NCI-H748 (cell line): ENCODE results near the gene CARD10.
"Not testable (repeated sequence)": the region's sequence is repeated elsewhere in the genome, so short reads cannot be mapped to it uniquely, and the experiment has no call there.

Experiments used
- DNase-seq: peaks from one replicate; lab custom pipeline; 2025; ENCODE audit not compliant: unreplicated experiment; lab: John Stamatoyannopoulos, UW

Gene CARD10

DNA sequence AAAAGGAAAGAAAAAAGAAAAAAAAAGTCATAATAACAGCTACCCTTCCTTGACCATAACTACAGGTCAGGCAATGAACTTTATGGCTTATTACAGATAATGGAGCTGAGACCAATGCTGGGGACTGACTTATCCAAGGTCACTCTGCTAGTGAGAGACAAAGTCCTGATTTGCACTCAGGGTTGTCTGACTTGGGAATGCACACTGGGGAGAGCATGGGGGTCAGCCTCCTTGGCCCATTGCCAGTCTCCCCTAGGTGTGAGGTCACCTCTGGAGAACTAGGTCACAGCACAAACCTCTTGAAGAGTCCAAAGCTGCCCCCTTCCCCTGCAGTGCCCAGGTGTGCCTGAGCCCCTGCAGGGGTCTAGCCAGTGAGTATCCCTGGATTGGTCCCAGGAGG is 35.8 kb upstream of the CARD10 start:
- no peak for DNase-seq

DNA sequence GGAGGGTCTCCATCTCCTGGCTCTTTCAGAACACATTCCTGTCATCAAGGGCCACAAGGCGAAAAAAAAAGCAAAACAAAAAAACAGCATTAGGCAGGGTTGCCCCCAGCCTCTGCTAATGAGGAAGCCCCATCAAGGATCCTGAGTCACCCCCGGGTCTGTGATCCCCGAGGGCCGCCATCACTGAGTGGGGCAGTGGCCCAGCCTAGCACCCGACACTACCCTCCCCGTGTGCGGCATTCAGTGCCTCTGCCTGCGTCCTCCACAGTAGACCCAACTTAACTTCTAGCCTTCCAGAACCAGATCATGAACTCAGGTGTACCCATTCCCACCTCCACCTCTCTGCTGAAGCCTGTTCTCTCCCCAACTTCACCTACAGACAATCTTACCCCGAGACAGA is 34.5 kb upstream of the CARD10 start:
- no peak for DNase-seq

DNA sequence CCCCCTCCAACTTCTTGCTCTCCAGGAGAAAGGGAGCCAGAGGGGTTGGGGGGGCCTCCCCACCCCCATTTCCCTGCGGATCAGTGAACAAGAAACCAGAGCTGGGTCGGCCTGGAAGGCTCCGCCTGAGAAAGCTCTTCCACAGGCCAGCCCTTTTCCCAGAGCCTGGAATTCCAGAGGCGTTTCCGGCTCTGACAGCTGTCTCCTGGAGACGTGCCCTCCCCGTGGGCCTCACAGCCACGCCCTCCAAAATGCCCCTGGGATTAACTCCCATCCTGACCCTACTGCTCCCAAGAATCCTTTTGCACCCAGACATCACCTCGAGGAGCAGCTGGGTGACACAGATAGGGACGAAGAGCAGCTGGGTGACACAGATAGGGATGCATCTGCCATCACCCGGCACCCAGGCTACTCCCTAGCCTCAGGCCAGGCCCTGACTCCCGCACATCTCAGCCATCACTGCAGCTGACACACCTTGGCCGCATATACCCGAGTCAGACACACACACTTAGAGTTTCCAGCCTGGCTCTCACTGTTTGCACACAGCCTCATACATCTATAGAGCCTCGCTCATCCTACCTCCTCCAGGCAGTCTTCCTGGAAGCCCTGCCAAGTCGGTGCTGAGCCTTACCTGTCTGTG is 33.4 kb upstream of the CARD10 start:
- no peak for DNase-seq

DNA sequence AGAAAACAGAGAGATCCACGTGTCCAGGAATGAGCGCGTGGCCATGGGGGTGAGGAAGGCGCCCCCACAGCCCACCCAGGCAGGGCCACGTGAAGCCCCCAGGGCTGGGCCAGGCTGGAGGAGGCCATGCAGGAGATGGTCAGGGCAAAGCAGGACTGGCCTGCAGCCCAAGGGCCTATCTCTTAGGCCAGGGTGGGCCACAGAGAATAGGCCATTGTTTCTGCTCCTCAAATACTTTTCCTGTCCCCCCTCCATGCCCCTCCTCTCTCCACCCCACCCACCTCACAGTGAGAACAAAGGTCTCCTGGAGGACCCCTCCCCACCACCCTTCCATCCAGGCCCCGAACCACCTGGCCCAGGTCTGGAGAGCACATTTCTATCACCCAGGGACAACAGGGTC is 32.8 kb upstream of the CARD10 start:
- DNase-seq: no peak

DNA sequence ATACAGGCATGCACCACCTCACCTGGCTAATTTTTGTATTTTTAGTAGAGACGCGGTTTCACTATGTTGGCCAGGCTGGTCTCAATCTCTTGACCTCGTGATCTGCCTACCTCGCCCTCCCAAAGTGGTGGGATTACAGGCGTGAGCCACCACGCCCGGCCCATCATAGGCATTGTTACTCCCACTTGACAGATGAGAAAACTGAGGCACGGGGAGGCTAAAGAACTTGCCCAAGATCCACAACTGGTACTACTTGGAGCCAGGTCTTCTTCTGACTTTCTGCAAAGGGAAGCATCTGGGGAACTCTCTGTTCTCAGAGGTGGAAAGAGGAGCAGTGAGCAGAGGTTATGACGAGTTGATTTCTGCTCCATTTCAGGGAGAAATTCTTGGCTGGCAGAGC is 31.7 kb upstream of the CARD10 start:
- not testable (repeated sequence) for DNase-seq

DNA sequence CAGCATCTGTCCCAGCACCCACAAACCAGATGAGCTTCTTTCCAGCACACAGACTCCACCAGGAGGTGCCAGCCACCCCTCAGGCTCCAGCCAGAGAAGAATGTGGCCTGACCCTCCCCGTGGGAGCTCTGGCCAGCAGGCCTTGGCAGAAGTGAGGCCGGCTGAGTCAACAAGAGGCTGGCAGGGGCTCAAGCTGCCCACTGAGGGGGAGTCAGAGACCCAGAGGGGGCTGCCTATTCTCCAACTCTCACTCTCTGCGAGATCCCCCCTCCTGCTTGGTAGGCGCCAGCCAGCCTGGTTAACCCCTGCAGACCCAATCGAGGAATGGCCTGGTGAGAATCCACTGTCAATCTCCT is 30.5 kb upstream of the CARD10 start:
- no peak for DNase-seq

DNA sequence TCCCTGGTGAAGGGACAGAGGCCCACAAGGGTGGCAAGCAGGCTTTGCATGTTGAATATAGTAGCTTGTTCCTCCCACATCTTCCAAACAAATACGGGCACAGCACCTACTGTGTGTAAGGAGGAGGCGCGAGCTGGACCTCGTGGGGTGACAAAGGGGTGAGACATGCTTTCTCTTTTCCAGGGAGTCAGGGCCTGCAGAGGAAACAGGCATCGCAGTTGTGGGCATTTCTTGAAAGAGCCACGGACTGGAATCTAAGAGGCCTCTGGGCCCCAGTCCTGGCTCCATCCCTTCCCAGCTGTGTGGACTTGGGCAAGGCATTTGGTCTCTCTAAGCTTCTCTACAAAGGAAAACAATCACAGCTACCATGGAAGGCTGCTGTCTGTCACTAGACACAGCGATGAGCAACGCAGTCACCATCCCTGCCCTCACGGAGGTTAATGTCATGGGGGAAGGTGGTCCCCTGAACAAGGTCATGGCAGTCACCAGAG is 28.1 kb upstream of the CARD10 start:
- DNase-seq: no peak

DNA sequence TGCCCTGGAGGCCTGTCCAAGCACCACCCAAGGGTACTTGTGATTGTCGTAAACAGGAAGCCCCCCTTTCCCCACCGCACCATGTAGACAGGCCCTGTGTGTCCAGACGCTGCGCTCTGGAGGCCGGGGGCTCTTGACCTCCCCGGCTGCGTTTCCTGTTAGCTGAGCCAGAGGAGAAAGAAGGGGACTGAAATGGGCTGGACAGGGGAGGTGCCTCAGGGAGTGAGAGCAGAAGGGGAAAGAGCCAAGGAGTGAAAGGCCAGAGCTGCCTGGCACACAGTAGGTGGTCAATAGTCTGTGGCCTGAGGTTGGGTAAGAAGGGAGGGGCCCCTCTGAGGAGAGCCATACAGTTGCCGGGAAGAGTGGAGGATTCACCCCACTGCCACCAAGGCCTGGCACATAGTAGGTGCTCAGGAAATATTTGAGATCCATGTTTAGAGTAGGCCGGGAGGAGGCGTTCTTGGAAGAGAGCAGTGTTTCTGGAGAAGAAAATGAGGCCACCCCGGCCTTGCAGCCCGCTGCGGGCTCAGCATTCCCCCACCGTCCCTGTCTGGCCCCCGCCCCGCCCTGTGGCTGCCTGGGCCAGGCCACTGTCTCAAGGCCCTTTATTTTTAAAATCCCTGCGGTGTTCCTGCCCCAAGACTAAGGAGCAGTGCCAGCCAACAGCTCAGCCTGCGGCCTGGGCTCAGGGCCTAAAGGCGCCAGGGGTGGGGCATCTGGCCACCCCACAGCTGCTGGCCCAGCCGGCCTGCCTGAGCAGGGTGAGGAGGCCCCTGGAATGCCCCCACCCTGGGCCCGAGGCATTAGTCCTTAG is 27.4 kb upstream of the CARD10 start:
- no peak for DNase-seq

DNA sequence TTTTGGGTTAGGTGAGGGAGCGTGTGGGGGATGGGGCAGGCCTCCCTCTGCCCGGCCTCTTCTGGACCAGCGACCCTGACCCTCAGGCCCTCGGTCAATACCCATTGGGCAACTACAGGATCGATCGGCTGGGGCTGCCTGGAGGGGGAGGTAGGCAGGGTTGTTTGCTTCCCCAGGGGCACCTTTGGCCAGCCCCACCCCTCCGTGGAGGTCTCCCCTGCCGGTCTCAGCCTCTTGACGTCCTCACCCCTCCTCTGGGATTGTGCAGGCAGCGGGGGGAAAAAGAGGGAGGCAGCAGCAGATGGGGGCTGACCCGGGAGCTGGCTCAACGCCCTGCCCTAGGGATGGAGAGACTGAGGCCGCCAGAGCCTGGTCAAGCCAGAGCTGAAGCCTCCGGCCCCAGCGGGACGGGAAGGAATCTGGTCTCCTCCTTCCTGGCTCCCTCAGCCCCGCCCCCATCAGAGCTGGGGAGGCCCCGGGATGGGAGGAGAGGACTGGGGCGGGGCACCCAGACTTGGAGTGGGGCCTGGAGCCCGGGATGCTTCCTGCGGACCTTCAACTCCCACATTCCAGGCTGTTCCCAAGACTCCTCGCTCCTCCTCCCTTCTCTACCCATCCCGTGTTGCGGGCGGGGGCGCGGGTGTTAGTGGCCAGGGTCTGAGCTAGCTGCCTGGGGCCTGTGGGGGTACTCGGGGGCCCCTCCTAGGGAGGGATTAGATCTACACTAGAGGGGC is 26.7 kb upstream of the CARD10 start:
- no peak for DNase-seq

DNA sequence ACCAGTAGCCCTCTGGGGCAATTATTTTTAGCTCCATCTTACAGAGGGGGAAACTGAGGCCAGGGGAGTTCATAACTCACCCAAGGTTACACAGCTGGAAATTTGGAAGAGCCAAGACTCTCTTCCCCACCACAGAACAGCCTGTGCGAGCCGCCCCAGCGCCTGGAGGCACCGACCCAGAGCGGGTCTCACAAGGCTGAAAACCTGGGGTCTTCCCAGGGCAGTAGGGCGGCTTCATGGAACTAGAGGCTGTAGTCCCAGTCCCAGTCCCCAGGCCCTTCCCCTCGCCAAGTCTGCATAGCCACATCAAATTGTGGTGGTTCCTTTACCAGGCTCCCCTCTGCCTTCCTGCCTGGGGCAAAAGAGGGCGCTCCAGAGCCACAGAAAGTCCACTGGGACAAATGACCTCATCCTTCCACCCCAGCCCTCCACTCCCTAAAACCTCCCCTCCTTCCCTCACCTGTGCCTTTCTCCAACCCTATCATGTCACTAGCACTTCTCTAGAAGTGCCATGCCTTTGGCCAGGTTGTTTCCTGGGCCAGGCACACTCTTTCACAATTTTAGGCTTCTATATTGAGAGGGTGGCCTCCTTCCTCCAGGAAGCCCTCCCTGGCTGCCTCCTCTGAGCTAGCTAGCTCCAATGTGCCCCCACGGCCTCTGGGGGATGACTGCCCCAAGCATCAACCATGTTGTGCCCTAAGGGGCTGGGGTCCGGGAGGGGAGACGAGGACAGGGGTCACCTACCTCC is 25.9 kb upstream of the CARD10 start:
- DNase-seq: peak; percentile 26

DNA sequence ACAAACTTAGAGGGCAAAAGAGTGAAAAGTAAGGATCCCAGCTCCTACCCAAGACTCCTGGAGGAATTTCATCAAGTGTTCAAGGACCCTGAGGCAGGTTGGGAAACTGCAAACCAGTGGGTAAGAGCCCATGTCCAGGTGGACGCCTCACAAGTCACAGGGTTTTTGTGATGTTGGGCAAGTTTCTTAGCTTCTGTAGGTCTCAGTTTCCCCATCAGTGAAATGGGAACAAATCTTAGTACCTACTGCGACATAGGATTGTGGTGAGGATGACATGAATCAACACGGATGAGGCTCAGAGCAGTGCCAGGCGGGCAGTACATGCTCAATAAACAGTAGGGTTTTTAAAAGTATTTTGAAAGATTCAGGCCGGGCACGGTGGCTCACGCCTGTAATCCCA is 23.7 kb upstream of the CARD10 start:
- no peak for DNase-seq

DNA sequence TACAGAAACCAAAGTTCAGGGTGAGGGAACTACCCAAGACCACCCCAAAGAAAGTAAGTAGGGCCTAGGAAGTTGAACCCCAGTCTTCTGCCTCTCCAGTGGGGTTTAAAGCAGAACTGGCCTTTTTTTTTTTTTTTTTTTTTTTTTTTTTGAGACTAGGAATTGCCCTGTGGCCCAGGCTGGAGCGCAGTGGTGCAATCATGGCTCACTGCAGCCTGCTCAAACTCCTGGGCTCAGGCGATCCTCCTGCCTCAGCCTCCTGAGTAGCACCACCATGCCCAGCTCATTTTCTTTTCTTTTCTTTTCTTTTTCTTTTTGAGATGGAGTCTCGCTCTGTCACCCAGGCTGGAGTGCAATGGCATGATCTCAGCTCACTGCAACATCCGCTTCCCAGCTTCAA is 23.2 kb upstream of the CARD10 start:
- DNase-seq: not testable (repeated sequence)

DNA sequence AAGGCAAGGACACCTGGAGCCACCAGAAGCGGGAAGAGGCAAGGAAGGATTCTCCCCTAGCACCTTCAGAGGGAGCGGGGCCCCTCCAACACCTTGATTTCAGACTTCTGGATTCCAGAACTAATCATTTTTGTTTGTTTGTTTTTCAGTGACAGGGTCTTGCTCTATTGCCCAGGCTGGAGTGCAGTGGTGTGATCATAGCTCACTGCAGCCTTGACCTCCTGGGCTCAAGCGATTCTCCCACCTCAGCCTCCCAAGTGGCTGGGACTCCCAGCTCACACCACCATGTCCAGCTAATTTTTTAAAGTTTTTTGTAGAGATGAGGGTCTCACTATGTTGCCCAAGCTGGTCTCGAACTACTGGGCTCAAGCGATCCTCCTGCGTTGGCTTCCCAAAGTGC is 20.6 kb upstream of the CARD10 start:
- DNase-seq: not testable (repeated sequence)

DNA sequence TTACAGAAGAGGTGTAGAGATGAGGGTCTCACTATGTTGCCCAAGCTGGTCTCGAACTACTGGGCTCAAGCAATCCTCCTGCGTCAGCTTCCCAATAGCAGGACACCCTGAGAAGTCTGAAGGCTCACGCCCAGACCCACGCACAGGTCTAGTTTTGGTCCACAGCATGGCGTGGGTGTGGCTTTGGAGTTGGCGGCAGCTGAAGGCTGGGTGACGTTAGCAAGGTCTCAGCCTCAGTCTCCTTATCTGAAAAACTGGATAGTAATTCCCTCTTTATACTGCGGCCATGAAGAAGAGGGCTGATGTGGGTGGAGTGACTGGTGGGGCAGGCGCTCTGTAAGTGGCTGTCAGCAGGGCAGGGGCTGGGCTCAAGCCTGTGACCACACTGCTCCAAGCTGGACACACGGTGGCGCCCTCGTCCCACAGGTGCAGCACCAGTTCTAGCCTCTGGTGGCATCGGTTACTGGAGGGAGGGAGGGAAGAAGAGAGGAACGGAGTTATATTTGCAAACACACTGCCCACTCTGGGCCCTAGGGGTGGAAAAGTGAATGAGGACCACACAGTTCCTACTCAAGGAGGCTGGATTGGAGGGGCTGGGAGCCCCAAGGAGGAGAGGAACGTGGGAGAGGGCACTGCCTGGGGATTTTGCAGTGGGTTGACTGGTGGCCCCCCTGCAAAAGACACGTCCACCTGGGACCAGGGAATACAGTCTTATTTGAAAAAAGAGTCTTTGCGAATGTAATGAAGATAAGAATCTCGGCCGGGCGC is 19.6 kb upstream of the CARD10 start:
- DNase-seq: peak; percentile 71

DNA sequence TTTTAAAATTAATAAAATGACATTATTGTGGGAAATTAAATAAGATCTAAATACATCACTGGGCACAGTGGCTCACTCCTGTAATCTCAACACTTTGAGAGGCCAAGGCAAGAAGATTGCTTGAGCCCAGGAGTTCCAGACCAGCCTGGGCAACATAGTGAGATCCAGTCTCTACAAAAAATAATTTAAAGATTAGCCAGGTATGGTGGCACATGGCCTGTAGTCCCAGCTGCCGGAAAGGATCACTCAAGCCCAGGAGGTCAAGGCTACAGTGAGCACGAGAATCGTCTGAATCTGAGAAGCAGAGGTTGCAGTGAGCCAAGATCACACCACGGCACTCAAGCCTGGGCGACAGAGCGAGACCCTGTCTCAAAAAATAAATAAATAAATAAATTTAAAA is 15.9 kb upstream of the CARD10 start:
- no peak for DNase-seq

DNA sequence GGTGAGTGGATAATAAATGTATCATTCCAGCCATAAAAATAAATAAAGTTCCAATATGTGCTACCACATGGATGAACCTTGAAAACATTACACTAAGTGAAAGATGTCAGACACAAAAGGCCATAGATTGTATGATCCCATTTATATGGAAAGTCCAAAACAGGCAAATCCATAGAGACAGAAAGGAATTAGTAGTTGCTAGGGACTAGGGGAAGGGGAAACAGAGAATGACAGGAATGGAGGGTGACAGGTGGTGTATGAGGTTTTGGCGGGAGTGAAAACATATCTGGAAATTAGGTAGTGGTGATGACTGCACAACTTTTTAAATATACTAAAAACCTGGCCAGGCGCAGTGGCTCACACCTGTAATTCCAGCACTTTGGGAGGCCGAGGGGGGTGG is 15.2 kb upstream of the CARD10 start:
- DNase-seq: no peak

DNA sequence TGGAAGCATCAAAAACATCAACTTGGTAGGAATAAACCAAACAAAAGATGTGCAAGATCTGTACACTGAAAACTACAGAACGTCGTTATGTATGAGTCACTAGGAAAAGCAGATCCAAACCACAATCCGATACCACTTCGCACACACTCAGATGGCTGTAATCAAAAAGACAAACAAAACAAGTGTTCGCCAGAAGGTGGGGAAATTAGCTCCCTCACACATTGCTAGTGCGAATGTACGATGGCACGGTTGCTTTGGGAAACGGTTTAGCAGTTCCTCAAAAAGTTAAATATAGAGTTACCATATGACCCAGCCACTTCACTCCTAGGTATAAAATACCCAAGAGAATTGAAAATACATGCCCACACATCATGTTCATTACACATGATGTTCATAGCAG is 14.8 kb upstream of the CARD10 start:
- peak; percentile 3 for DNase-seq

DNA sequence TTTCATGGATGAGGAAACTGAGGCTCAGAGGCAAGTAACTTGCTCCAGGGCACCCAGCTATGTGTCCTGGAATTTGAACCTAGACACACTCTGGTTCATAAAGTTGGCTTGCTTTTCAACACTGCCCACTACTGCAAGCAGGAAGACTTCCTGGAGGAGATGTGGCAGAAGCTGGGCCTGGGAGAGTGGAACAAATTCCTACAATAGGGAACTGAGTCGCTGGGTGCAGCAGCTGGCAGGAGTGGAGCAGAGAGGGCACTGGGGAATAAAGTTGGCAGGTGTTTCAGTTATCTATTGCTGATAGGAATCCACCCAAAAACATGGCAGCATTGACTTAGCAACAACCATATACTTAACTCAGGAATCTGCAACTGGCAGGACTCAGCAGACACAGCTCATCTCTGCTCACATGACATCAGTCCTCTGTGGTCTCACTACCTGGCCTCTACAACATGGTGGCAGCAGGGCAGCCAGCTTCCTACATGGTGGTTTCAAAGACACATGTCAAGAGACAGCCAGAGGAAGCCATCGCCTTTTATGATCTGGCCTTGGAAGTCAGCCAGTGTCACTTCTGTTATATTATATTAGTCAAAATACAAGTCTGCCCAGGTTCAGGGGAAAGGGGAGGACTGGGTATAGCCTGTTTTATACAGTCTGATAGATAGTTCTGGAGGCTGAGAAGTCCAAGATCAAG is 10.6 kb upstream of the CARD10 start:
- no peak for DNase-seq

DNA sequence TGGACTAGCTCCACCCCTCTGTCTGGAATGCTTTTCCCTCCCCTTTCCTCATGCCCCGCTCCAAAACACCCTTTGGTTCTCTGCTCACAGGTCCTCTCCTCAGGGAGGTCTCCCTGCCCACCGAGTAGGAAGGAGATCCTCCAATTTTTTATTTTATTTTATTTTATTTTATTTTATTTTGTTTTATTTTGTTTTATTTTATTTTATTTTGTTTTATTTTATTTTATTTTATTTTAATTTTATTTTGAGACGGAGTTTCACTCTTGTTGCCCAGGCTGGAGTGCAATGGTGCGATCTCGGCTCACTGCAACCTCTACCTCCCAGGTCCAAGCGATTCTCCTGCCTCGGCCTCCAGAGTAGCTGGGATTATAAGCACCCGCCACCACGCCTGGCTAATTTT is 8.7 kb upstream of the CARD10 start:
- DNase-seq: not testable (repeated sequence)
